Measurements from ENCODE around the gene LVRN.

GRCh38 chr5:116075191-116075831 is 113.0 kb downstream of the LVRN start:
- TF ChIP-seq CTCF (IDR thresholded peaks at IDR 0.05) (no peak), POLR2A (IDR thresholded peaks at IDR 0.05) (no peak)
